Non-pigmented ciliary epithelial cell (primary cell): ENCODE data around the gene PLSCR1.
"Not testable (repeated sequence)": the region's sequence is repeated elsewhere in the genome, so short reads cannot be mapped to it uniquely, and the experiment has no call there.

ENCODE experiments used
- DNase-seq: peaks from one replicate; pipeline ENCODE4 v3.0.0-alpha.2; 2010; ENCODE audit warnings: low read depth

Gene PLSCR1

DNA sequence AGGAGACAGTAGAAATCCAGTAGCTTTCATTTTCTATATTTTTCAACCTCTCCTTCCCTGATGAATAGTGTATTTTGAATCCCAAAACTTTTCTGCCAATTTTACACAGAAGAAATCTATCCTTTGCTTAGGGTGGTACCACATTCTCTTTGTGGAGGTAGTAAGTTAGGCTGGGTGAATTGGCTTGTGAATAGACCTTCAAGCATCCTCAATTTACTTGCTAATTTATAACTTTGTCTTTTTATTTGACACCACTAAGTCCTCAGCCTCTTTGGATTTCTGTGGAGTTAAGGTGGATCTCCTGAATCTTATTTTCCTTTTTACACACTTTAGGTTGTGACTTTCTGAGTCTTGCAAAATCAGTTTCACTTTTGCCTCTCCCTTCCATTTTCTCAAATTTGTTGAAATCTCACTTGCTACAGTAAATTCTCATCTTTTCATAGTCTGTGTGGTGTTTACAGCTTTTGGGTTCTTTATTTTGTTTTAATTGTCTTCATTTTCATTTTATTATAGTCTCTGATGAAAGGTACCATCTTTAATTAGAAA is 5.7 kb upstream of the PLSCR1 start:
- DNase-seq = no peak

DNA sequence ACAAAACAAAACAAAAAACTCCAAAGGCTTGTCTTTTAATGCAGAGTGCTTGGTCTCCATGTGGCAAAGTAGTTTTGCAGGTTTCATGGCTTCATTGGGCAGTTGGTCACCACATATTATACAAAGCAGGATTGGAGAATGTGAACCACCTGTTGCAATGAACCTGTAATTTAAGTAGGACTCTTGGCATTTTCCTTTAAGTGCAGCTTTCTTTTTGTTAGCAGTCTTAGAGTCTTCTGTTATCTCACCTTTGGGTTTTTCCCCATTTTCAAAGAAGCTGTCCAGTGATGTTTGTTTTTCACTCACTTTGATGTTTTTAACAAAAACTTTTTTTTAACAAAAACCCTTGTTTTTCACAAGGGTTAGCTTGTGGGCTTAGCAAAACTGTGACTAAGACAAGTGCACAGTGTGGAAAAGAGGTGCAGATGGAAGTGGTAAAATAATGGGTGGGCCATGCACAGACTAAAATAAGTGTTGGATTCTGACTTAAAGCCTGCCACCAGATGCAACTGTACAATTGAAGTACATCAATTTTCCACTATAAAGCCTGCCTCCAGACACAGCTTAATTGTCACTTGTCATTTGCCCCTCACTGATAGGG is 2.9 kb upstream of the PLSCR1 start:
- DNase-seq = no peak

GRCh38 chr3:146546366-146546965 is 2.1 kb upstream of the PLSCR1 start:
- no peak for DNase-seq

GRCh38 chr3:146544929-146545528 is 622 bp upstream of the PLSCR1 start:
- no peak for DNase-seq

DNA sequence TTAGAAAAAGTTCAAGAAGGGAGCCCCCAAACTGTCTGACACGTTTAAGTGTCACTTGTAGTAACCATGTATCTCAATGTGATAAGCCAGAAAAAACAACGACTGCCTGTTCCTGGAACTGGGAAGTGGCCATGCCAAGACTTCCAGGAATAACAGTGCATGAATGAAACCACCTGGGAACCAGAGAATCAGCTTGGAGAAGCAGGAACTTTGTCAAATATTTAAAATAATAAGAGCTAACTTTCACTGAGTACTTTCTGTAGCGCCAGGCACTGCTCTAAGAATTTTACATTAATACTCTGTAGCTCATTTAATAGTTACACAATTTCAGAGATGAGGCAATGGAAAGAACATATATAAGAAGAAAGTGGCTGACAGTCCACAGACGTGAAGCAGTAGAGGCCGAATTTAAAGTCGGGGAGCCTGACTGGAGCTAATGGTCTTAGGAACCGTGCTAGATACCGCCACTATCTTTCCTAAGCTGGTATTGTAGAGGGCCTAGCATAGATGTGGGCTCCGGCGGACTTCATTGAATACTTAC is 876 bp downstream of the PLSCR1 start:
- no peak for DNase-seq

DNA sequence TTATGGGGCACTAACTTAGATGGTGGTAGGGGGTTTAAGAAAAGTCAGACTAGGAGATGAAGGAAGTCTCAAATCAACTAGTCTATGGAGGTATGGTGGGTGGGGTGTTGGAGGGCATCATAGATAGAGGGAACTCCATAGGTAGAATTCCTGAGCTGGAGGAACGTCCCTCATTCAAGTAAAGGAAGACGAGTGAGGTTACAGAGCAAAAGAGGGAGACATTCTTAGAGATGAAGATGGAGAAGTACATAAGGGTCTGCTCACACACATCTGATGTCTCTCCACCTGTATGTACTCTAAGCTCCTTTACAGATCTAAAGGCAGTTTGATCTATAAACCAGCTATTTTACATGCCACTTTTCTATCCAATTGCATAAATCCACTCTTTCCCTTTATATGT is 1.4 kb downstream of the PLSCR1 start:
- no peak for DNase-seq

GRCh38 chr3:146542179-146542578 is 2.2 kb downstream of the PLSCR1 start:
- peak; percentile 23 for DNase-seq

DNA sequence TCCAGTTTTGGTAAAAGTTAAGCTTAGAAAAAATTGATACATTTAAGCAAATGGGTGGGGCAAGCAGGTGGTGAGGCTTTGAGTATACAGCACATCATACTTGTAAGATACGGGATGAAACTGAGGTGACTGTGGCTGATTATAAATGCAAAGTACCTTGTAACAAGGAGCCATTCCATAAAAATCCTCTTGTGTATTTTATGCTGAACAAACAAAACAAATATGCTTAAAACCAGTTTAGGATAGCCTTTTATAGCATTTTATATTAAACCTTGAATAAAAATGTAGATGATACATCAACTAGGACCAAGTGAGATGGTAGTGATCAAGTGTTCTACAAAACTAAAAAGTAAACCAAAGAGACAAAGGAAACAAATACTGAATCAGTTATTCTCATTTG is 3.4 kb downstream of the PLSCR1 start:
- DNase-seq = no peak

GRCh38 chr3:146540236-146540635 is 4.2 kb downstream of the PLSCR1 start:
- no peak for DNase-seq

- no peak for DNase-seq
Measured at GRCh38 chr3:146539315-146539714, 5.1 kb downstream of the PLSCR1 start.

GRCh38 chr3:146537603-146538002 is 6.8 kb downstream of the PLSCR1 start:
- no peak for DNase-seq

- DNase-seq = no peak
Measured at GRCh38 chr3:146536681-146537080, 7.7 kb downstream of the PLSCR1 start.

DNA sequence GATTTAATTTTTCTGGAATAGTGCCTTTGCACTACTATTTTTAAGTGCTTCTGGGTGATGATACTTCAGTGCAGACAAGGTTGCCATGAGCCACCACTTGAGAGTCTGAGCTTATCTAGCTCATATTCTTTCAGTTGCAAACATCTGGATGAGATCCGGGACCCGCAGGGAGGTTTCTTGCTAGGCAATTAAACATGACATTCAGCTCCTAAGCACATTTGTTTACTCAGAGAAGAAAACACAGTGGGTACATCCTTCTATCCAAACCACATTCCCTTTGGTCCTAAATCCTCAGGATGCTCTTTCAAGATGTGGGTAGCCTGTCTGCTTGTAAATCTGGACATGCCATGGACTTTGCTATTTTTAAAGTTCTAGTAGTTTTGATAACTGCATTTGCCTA is 12.0 kb downstream of the PLSCR1 start:
- no peak for DNase-seq

- DNase-seq = no peak
Measured at GRCh38 chr3:146530609-146531008, 13.8 kb downstream of the PLSCR1 start.

DNA sequence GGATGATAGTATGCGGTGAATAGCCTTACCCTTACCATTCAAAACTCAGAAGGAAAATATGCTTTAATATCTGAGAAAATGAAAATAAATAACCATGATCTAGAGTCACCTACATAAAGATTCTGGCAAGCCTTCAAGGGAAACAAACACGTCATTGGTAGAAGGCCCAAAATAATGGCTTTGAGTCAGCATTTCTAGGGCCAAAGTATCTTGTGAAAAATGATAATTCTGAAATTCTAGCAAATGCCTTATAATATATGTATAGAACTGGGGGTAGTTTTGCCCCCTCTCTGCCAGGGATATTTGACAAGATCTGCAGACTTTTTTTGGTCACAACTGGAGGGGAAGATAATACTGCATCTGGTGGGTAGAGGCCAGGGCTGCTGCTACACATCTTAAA is 15.4 kb downstream of the PLSCR1 start:
- no peak for DNase-seq

GRCh38 chr3:146524961-146525360 is 19.4 kb downstream of the PLSCR1 start:
- no peak for DNase-seq

DNA sequence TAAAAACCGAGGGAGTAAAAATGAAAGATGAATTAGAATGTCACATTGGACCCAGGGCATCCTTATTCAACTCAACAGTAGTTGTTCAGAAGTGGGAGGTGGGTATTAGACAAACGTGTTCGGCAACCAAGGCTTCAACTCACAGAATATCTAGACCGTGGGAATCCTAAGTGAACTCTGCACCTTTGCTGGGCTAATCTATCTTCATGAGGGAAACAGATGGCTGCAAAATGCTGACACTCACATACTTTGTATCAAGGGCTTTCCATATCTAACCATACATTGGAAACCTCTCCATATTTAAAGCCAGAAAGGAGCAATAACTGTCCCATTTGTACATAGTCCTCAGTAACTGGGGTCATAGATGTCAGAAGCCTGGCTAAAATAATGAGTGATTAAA is 20.9 kb downstream of the PLSCR1 start:
- DNase-seq = no peak

- not testable (repeated sequence) for DNase-seq
Measured at GRCh38 chr3:146522174-146523158, 21.9 kb downstream of the PLSCR1 start.

DNA sequence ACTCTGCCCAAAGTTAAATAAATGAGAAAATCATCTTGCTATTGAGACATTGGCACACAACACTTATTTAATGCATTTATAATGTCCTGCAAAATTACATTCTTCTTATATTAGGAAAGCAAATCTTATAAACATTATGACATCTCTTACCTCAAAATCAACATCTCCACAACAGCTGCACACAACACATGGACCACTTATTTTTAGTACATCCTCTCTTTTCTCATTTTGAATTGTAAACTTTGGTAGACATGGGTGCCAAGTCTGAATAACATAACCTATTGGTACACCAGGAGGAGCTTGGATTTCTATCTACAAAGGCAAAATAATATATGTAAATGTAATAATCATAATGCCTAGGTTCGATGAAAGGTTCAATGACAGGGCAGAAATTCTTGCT is 23.0 kb downstream of the PLSCR1 start:
- DNase-seq = no peak

GRCh38 chr3:146519810-146520209 is 24.6 kb downstream of the PLSCR1 start:
- DNase-seq = no peak

DNA sequence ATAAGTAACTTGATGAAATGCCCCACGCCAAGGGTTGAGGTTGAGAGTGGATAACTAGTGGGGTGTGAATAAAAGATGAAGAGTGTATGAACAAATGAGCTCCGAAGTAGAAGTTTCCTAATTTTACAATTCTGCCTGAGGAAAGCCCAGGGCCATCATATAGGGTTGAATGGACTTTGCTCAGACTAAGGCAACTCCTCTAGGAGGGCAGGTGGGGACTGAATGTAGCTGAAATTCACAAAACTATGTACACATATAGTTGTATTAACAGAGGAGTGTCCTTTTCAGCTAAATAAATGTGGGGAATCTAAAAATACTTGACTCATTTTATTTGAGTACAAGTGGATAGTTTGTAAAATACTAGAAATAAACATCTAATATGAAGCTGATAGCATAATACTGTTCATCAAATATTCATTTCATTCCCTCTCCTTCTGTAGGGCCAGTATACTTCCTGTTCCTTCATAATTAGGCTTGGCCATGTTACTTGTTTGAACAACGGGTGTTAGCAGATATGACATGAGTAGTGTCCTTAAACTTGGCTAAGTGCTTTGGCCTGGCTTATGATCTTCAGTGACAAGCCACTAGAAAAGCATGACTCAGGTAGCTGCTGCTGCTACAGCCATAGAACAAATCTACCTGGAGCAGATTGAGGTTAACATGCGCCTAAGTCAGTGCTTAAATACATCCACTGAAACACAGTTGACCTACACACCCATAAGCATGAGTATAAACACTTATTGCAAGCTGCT is 26.5 kb downstream of the PLSCR1 start:
- DNase-seq = no peak
